ENCODE measurements around the gene NOCT. TPM values are rescaled to one million over a fixed set of nuclear protein-coding genes. Genes with fewer than 3 reads are reported as not detected.

The NOCT gene
- total and polyA plus RNA-seq, 2 donors from 2014 or later = 4.3 to 4.7 TPM

GRCh38 chr4:138975225-138975624 lies 40.4 kb upstream of the NOCT start:
- DNase-seq (no peak), FAIRE-seq (no peak)
- no peaks in the 10 kb centered on the region for H3K9me3 ChIP-seq (ENCODE audit: control insufficient read depth in 2 of 3, insufficient read depth in 1 of 3, low read length in 3 of 3)
- no peak overlapping the region for H3K27ac ChIP-seq (ENCODE audit: low read depth in 2 of 2, low read length in 2 of 2)
- intact Hi-C loops (cut with DNase I) = no loop called here
- H3K36me3 ChIP-seq (ENCODE audit: control insufficient read depth in 2 of 3, insufficient read depth in 3 of 3, low read length in 3 of 3) = no peaks in the 10 kb centered on the region
- peaks cover 0 to 3% (median 2%) of the 10 kb centered on the region in 3 donors for H3K4me1 ChIP-seq (ENCODE audit: control insufficient read depth in 2 of 3, insufficient read depth in 2 of 3, low read depth in 1 of 3, low read length in 3 of 3)
- no peak for TF ChIP-seq CTCF (IDR thresholded peaks at IDR 0.05; ENCODE audit: borderline replicate concordance, extremely low read depth, insufficient read depth)
- H3K27me3 ChIP-seq (ENCODE audit: control insufficient read depth, insufficient read depth, low read length) = no peaks in the 10 kb centered on the region
- no peak overlapping the region for H3K4me3 ChIP-seq (ENCODE audit: low read length in 3 of 3)
- H3K9ac ChIP-seq (ENCODE audit: low read length in 3 of 3) = no peak overlapping the region

- intact Hi-C loops (cut with DNase I) = no loop called here
- no peak for FAIRE-seq
- no peaks in the 10 kb centered on the region for H3K27me3 ChIP-seq (ENCODE audit: control insufficient read depth, insufficient read depth, low read length)
- no peak for TF ChIP-seq CTCF (IDR thresholded peaks at IDR 0.05; ENCODE audit: borderline replicate concordance, extremely low read depth, insufficient read depth)
- DNase-seq = no peak
- no peak overlapping the region for H3K27ac ChIP-seq (ENCODE audit: low read depth in 2 of 2, low read length in 2 of 2)
- no peak overlapping the region for H3K9ac ChIP-seq (ENCODE audit: low read length in 3 of 3)
- no peaks in the 10 kb centered on the region for H3K9me3 ChIP-seq (ENCODE audit: control insufficient read depth in 2 of 3, insufficient read depth in 1 of 3, low read length in 3 of 3)
- no peaks in the 10 kb centered on the region for H3K36me3 ChIP-seq (ENCODE audit: control insufficient read depth in 2 of 3, insufficient read depth in 3 of 3, low read length in 3 of 3)
- no peak overlapping the region for H3K4me3 ChIP-seq (ENCODE audit: low read length in 3 of 3)
- peaks cover 0 to 3% (median 2%) of the 10 kb centered on the region in 3 donors for H3K4me1 ChIP-seq (ENCODE audit: control insufficient read depth in 2 of 3, insufficient read depth in 2 of 3, low read depth in 1 of 3, low read length in 3 of 3)
Measured at GRCh38 chr4:138976526-138976925, 39.1 kb upstream of the NOCT start.

- Histone ChIP-seq H3K4me3 (ENCODE audit: low read length in 3 of 3) (no peak overlapping the region), H3K4me1 (ENCODE audit: control insufficient read depth in 2 of 3, insufficient read depth in 2 of 3, low read depth in 1 of 3, low read length in 3 of 3) (peaks cover 0 to 3% (median 2%) of the 10 kb centered on the region in 3 donors), H3K9ac (ENCODE audit: low read length in 3 of 3) (no peak overlapping the region), H3K27ac (ENCODE audit: low read depth in 2 of 2, low read length in 2 of 2) (no peak overlapping the region), H3K27me3 (ENCODE audit: control insufficient read depth, insufficient read depth, low read length) (no peaks in the 10 kb centered on the region), H3K9me3 (ENCODE audit: control insufficient read depth in 2 of 3, insufficient read depth in 1 of 3, low read length in 3 of 3) (no peaks in the 10 kb centered on the region), H3K36me3 (ENCODE audit: control insufficient read depth in 2 of 3, insufficient read depth in 3 of 3, low read length in 3 of 3) (no peaks in the 10 kb centered on the region)
- no peak for FAIRE-seq
- intact Hi-C loops (cut with DNase I) = no loop called here
- TF ChIP-seq CTCF (IDR thresholded peaks at IDR 0.05; ENCODE audit: borderline replicate concordance, extremely low read depth, insufficient read depth) = no peak
- peak in 3 of 5 donors; percentile 13 to 41 (median 39) for DNase-seq
Measured at GRCh38 chr4:138977524-138977923, 38.1 kb upstream of the NOCT start.

- H3K4me1 ChIP-seq (ENCODE audit: control insufficient read depth in 2 of 3, insufficient read depth in 2 of 3, low read depth in 1 of 3, low read length in 3 of 3) = peaks cover 0 to 3% (median 0%) of the 10 kb centered on the region in 3 donors
- DNase-seq = no peak
- no peak overlapping the region for H3K4me3 ChIP-seq (ENCODE audit: low read length in 3 of 3)
- TF ChIP-seq CTCF (IDR thresholded peaks at IDR 0.05; ENCODE audit: borderline replicate concordance, extremely low read depth, insufficient read depth) = no peak
- intact Hi-C loops (cut with DNase I) = no loop called here
- no peaks in the 10 kb centered on the region for H3K9me3 ChIP-seq (ENCODE audit: control insufficient read depth in 2 of 3, insufficient read depth in 1 of 3, low read length in 3 of 3)
- no peak overlapping the region for H3K9ac ChIP-seq (ENCODE audit: low read length in 3 of 3)
- no peak overlapping the region for H3K27ac ChIP-seq (ENCODE audit: low read depth in 2 of 2, low read length in 2 of 2)
- no peak for FAIRE-seq
- no peaks in the 10 kb centered on the region for H3K27me3 ChIP-seq (ENCODE audit: control insufficient read depth, insufficient read depth, low read length)
- no peaks in the 10 kb centered on the region for H3K36me3 ChIP-seq (ENCODE audit: control insufficient read depth in 2 of 3, insufficient read depth in 3 of 3, low read length in 3 of 3)
Measured at GRCh38 chr4:138978028-138978585, 37.5 kb upstream of the NOCT start.

All from kidney (tissue), 14 donors.